Small intestine (tissue), 7 donors: ENCODE results near the gene ULBP3. TPM values are rescaled to one million over a fixed set of nuclear protein-coding genes. Genes with fewer than 3 reads are reported as not detected.
"Not testable (repeated sequence)": the region's sequence is repeated elsewhere in the genome, so short reads cannot be mapped to it uniquely, and the experiment has no call there.

Experiments used
- DNase-seq, 2 donors: peaks; one replicate each; pipeline versions ENCODE4 v3.0.0 to v3.0.0-alpha.2; 2013
- FAIRE-seq: peaks from 2 replicates; lab custom pipeline; 2012; peaks lifted over from hg19 to GRCh38; lab: Jason Lieb, UNC
- H3K27ac ChIP-seq, 3 donors: one replicate each; pipeline ENCODE4 v1.5.1; 2013; ENCODE audit warnings: low read length in 2 of 3, mild to moderate bottlenecking in 2 of 3, control low read depth in 1 of 3, inconsistent platforms in 1 of 3, low read depth in 1 of 3, moderate library complexity in 1 of 3
- H3K27me3 ChIP-seq, 3 donors: one replicate each; pipeline ENCODE4 v1.6.1; 2013; ENCODE audit warnings: low read length in 3 of 3, inconsistent platforms in 1 of 3; ENCODE audit not compliant: control insufficient read depth in 3 of 3, insufficient read depth in 3 of 3
- H3K36me3 ChIP-seq, 3 donors: one replicate each; pipeline ENCODE4 v1.6.1; 2013; ENCODE audit warnings: low read length in 3 of 3, inconsistent platforms in 1 of 3, low read depth in 1 of 3, mild to moderate bottlenecking in 1 of 3, moderate library complexity in 1 of 3; ENCODE audit not compliant: control insufficient read depth in 3 of 3, insufficient read depth in 2 of 3
- H3K4me1 ChIP-seq, 3 donors: one replicate each; pipeline ENCODE4 v1.6.1; 2013; ENCODE audit warnings: low read length in 2 of 3, inconsistent platforms in 1 of 3, low read depth in 1 of 3, mild to moderate bottlenecking in 1 of 3, moderate library complexity in 1 of 3; ENCODE audit not compliant: control insufficient read depth in 3 of 3, insufficient read depth in 2 of 3
- H3K4me3 ChIP-seq, 3 donors: one replicate each; pipeline ENCODE4 v1.5.1; 2013; ENCODE audit warnings: low read length in 3 of 3, control low read depth in 1 of 3, inconsistent platforms in 1 of 3, low read depth in 1 of 3, mild to moderate bottlenecking in 1 of 3, moderate library complexity in 1 of 3
- H3K9me3 ChIP-seq, 2 donors: one replicate each; pipeline ENCODE4 v1.6.1; 2013; ENCODE audit warnings: low read depth in 1 of 2, low read length in 1 of 2; ENCODE audit not compliant: control insufficient read depth in 2 of 2, insufficient read depth in 1 of 2
- WGBS, 3 donors: extraction: QIAGEN DNeasy Blood & Tissue Kit; methylation state at CpG; one replicate each; pipeline ENCODE4 v1.1.7; 2013; 5-methylcytosine and 5-hydroxymethylcytosine counted together
- polyA plus RNA-seq, 4 donors: library from polyadenylated mRNA; stranded (reverse) in 3 of 4; unstranded in 1 of 4; fragments of 200-250 nt in 3 of 4; fragments of 120-200 nt in 1 of 4; gene quantifications; one replicate each; pipeline versions ENCODE4 v1.2.1 to v1.2.3, GENCODE V29; 2013
- donor health status: healthy with polysubstance abuse.
- donor health status: control.
- donor health status: control.
- donor health status: Bipolar disorder and iron deficiency.
- donor health status: healthy.

The ULBP3 gene
- polyA plus RNA-seq, 4 donors = 1.4 to 2.2 TPM; not detected in 2

- FAIRE-seq (no peak), DNase-seq (peak; percentile 80 to 97)
- Histone ChIP-seq H3K4me1 (peaks cover 0 to 8% (median 2%) of the 10 kb centered on the region in 3 donors), H3K4me3 (no peak overlapping the region), H3K9me3 (peaks cover 0 to 2% of the 10 kb centered on the region in 2 donors), H3K36me3 (no peaks in the 10 kb centered on the region), H3K27ac (peak overlapping the region in 1 of 3 donors; percentile 3), H3K27me3 (no peaks in the 10 kb centered on the region)
- WGBS, 3 donors = 11 to 49% (median 31%) methylated on average over 7 to 8 of the region's 8 CpGs
Observed at GRCh38 chr6:150072201-150072600, 3.3 kb upstream of the ULBP3 start.

- no peaks in the 10 kb centered on the region for H3K27me3 ChIP-seq
- WGBS, 3 donors = 66 to 84% (median 83%) methylated on average over 3 of the region's 3 CpGs
- no peak overlapping the region for H3K27ac ChIP-seq
- H3K36me3 ChIP-seq = peaks cover 0 to 1% (median 0%) of the 10 kb centered on the region in 3 donors
- FAIRE-seq (no peak), DNase-seq (no peak)
- no peak overlapping the region for H3K4me3 ChIP-seq
- H3K4me1 ChIP-seq = peaks cover 0 to 8% (median 2%) of the 10 kb centered on the region in 3 donors
- H3K9me3 ChIP-seq = peaks cover 0 to 5% of the 10 kb centered on the region in 2 donors
Observed at GRCh38 chr6:150070236-150070818, 1.4 kb upstream of the ULBP3 start.

- peak overlapping the region in 1 of 3 donors; percentile 75 for H3K4me3 ChIP-seq
- no peak for FAIRE-seq
- peak overlapping the region in 1 of 3 donors; percentile 56 for H3K27ac ChIP-seq
- peaks cover 0 to 8% (median 2%) of the 10 kb centered on the region in 3 donors for H3K4me1 ChIP-seq
- WGBS, 3 donors = 28 to 66% (median 46%) methylated on average over 11 of the region's 11 CpGs
- H3K27me3 ChIP-seq = no peaks in the 10 kb centered on the region
- H3K9me3 ChIP-seq = peaks cover 0 to 5% of the 10 kb centered on the region in 2 donors
- DNase-seq = no peak
- H3K36me3 ChIP-seq = peaks cover 0 to 4% (median 0%) of the 10 kb centered on the region in 3 donors
Observed at GRCh38 chr6:150069706-150070105, 785 bp upstream of the ULBP3 start.

- WGBS, 3 donors = 32 to 47% (median 47%) methylated on average over 3 to 4 of the region's 4 CpGs
- peak; percentile 39 to 51 for DNase-seq
Observed at GRCh38 chr6:150068151-150068550, 770 bp downstream of the ULBP3 start.

GRCh38 chr6:150065083-150065482, 3.8 kb downstream of the ULBP3 start:
- Histone ChIP-seq H3K4me3 (no peak overlapping the region), H3K27me3 (no peaks in the 10 kb centered on the region), H3K4me1 (peaks cover 0 to 3% (median 0%) of the 10 kb centered on the region in 3 donors), H3K36me3 (peaks cover 0 to 16% (median 0%) of the 10 kb centered on the region in 3 donors), H3K27ac (no peak overlapping the region), H3K9me3 (peaks cover 0 to 5% of the 10 kb centered on the region in 2 donors)
- FAIRE-seq (no peak), DNase-seq (no peak)
- WGBS, 3 donors = 91 to 94% (median 92%) methylated on average over 2 of the region's 2 CpGs

More at GRCh38 chr6:150068151-150068550, 770 bp downstream of the ULBP3 start:
- no peak for FAIRE-seq
- Histone ChIP-seq H3K4me3 (peak overlapping the region in 2 of 3 donors; percentile 61 to 75), H3K27ac (no peak overlapping the region), H3K4me1 (peaks cover 0 to 8% (median 2%) of the 10 kb centered on the region in 3 donors), H3K27me3 (no peaks in the 10 kb centered on the region), H3K36me3 (peaks cover 0 to 16% (median 0%) of the 10 kb centered on the region in 3 donors), H3K9me3 (peaks cover 0 to 5% of the 10 kb centered on the region in 2 donors)

GRCh38 chr6:150063640-150064039, 5.3 kb downstream of the ULBP3 start:
- no peak overlapping the region for H3K27ac ChIP-seq
- no peaks in the 10 kb centered on the region for H3K27me3 ChIP-seq
- FAIRE-seq = no peak
- WGBS, 3 donors = 89 to 92% (median 91%) methylated on average over 6 of the region's 6 CpGs
- peaks cover 0 to 16% (median 0%) of the 10 kb centered on the region in 3 donors for H3K36me3 ChIP-seq
- no peak for DNase-seq
- peaks cover 0 to 5% of the 10 kb centered on the region in 2 donors for H3K9me3 ChIP-seq
- peaks cover 0 to 3% (median 0%) of the 10 kb centered on the region in 3 donors for H3K4me1 ChIP-seq
- no peak overlapping the region for H3K4me3 ChIP-seq

- DNase-seq, H3K9me3 ChIP-seq, H3K4me3 ChIP-seq, FAIRE-seq, H3K4me1 ChIP-seq, H3K27ac ChIP-seq: not testable (repeated sequence)
- H3K36me3 ChIP-seq = peaks cover 0 to 13% (median 0%) of the 10 kb centered on the region in 3 donors
- peaks cover 0 to 13% (median 2%) of the 10 kb centered on the region in 3 donors for H3K27me3 ChIP-seq
- 58 to 75% (median 70%) methylated on average over 7 of the region's 7 CpGs for WGBS, 3 donors
Observed at GRCh38 chr6:150059973-150060372, 8.9 kb downstream of the ULBP3 start.

GRCh38 chr6:150058986-150059385, 9.9 kb downstream of the ULBP3 start:
- no peak overlapping the region for H3K4me3 ChIP-seq
- H3K36me3 ChIP-seq = peaks cover 0 to 5% (median 0%) of the 10 kb centered on the region in 3 donors
- peaks cover 0 to 22% (median 4%) of the 10 kb centered on the region in 3 donors for H3K27me3 ChIP-seq
- H3K27ac ChIP-seq = no peak overlapping the region
- H3K9me3 ChIP-seq = no peaks in the 10 kb centered on the region
- no peak for DNase-seq
- H3K4me1 ChIP-seq = no peaks in the 10 kb centered on the region
- FAIRE-seq = no peak
- WGBS, 3 donors = 91 to 96% (median 94%) methylated on average over 6 of the region's 6 CpGs
